Gastrocnemius medialis (tissue), 4 donors: ENCODE measurements around the gene EIPR1. TPM values are rescaled to one million over a fixed set of nuclear protein-coding genes. Genes with fewer than 3 reads are reported as not detected.

Experiments used
- ATAC-seq, 2 donors: fragments of 150-250 bp; one replicate each; pipeline ENCODE4 v1.9.1; 2016
- DNase-seq, 2 donors: peaks; one replicate each; pipeline ENCODE4 v3.0.0-alpha.2; 2019
- H3K27ac ChIP-seq, 4 donors: fragments of 200-600 bp; sonication (generic); 1 replicate in 1 of 4; 2 replicates in 3 of 4; pipeline ENCODE4 v1.5.1; 2016 to 2018; ENCODE audit warnings: mild to moderate bottlenecking in 2 of 4, moderate library complexity in 1 of 4
- H3K27me3 ChIP-seq, 3 donors: fragments of 200-600 bp; sonication (generic) in 2 of 3; 1 replicate in 1 of 3; 2 replicates in 2 of 3; pipeline versions ENCODE4 v1.5.1 to v1.6.0; 2016 to 2019; ENCODE audit warnings: mild to moderate bottlenecking in 1 of 3, moderate library complexity in 1 of 3
- H3K36me3 ChIP-seq, 2 donors: fragments of 200-600 bp; sonication (generic) in 1 of 2; one replicate each; pipeline ENCODE4 v1.5.1; 2017 to 2018
- H3K4me1 ChIP-seq, 2 donors: fragments of 200-600 bp; sonication (generic) in 1 of 2; one replicate each; pipeline ENCODE4 v1.5.1; 2016 to 2017; ENCODE audit warnings: mild to moderate bottlenecking in 2 of 2
- H3K4me3 ChIP-seq, 4 donors: fragments of 200-600 bp; sonication (generic) in 3 of 4; 1 replicate in 1 of 4; 2 replicates in 3 of 4; pipeline ENCODE4 v1.5.1; 2016 to 2019; ENCODE audit warnings: mild to moderate bottlenecking in 2 of 4
- H3K9me3 ChIP-seq, 3 donors: fragments of 200-600 bp; sonication (generic) in 2 of 3; 1 replicate in 1 of 3; 2 replicates in 2 of 3; pipeline ENCODE4 v1.5.1; 2016 to 2019
- CTCF ChIP-seq, 5 experiments: fragments of 450-650 bp in 3 of 5; fragments of 200-600 bp in 2 of 5; sonication (generic) in 2 of 5; IDR thresholded peaks in 4 of 5; conservative IDR thresholded peaks in 1 of 5; 1 replicate in 4 of 5; 2 replicates in 1 of 5; pipeline ENCODE4 v1.5.1; 2016 to 2019; ENCODE audit warnings: antibody characterized with exemption in 5 of 5, mild to moderate bottlenecking in 3 of 5, moderate library complexity in 3 of 5
- POLR2A ChIP-seq, 2 donors: fragments of 450-650 bp; IDR thresholded peaks; one replicate each; pipeline ENCODE4 v1.6.1; 2017; ENCODE audit warnings: antibody characterized with exemption in 2 of 2, mild to moderate bottlenecking in 2 of 2, moderate library complexity in 2 of 2
- in situ Hi-C, 4 donors: fragments of 200-750 bp; cut with MboI; loops; one replicate each; pipeline versions ENCODE4 v1.15.0 to v1.8.0; 2017; ENCODE audit warnings: low sequenced_read_pairs in 4 of 4
- intact Hi-C: fragments of 100-400 bp; cut with DNase I; formaldehyde crosslinking; loops from one replicate; pipeline ENCODE4 v1.15.1; 2023; ENCODE audit warnings: low total_unique reads
- total RNA-seq, 4 donors: library from RNA; depleted of rRNA; stranded (reverse); fragments of >200 nt; gene quantifications; one replicate each; pipeline versions ENCODE4 v1.1.0 to v1.2.3, GENCODE V29; 2016

The EIPR1 gene
- total RNA-seq, 4 donors from 2014 or later = 23.2 to 30.5 (median 24.4) TPM

GRCh38 chr2:3301001-3301400, 76.6 kb downstream of the EIPR1 start:
- no peaks in the 10 kb centered on the region for H3K9me3 ChIP-seq
- TF ChIP-seq CTCF (IDR thresholded peaks at IDR 0.05 in 4 of 5, conservative IDR thresholded peaks at IDR 0.05 in 1 of 5) = no peak
- TF ChIP-seq POLR2A (IDR thresholded peaks at IDR 0.05) = no peak
- H3K27ac ChIP-seq = no peak overlapping the region
- intact Hi-C loops (no loop called here), in situ Hi-C loops (no loop called here)
- H3K27me3 ChIP-seq = no peaks in the 10 kb centered on the region
- no peaks in the 10 kb centered on the region for H3K36me3 ChIP-seq
- DNase-seq (no peak), ATAC-seq (no peak)
- H3K4me1 ChIP-seq = peaks cover 5 to 6% of the 10 kb centered on the region in 2 donors
- no peak overlapping the region for H3K4me3 ChIP-seq

- Histone ChIP-seq H3K27me3 (no peaks in the 10 kb centered on the region), H3K9me3 (no peaks in the 10 kb centered on the region), H3K4me1 (peaks cover 5 to 6% of the 10 kb centered on the region in 2 donors), H3K4me3 (no peak overlapping the region), H3K36me3 (no peaks in the 10 kb centered on the region), H3K27ac (no peak overlapping the region)
- TF ChIP-seq POLR2A (IDR thresholded peaks at IDR 0.05) (no peak), CTCF (IDR thresholded peaks at IDR 0.05 in 4 of 5, conservative IDR thresholded peaks at IDR 0.05 in 1 of 5) (no peak)
- in situ Hi-C loops = no loop called here
- ATAC-seq (no peak), DNase-seq (no peak)
- intact Hi-C loops = no loop called here
Observed at GRCh38 chr2:3300224-3300995, 77.2 kb downstream of the EIPR1 start.

GRCh38 chr2:3299703-3300102, 77.9 kb downstream of the EIPR1 start:
- Histone ChIP-seq H3K4me3 (no peak overlapping the region), H3K9me3 (no peaks in the 10 kb centered on the region), H3K27ac (no peak overlapping the region), H3K36me3 (no peaks in the 10 kb centered on the region), H3K27me3 (no peaks in the 10 kb centered on the region), H3K4me1 (peaks cover 5 to 6% of the 10 kb centered on the region in 2 donors)
- DNase-seq (no peak), ATAC-seq (no peak)
- intact Hi-C loops (no loop called here), in situ Hi-C loops (no loop called here)
- TF ChIP-seq POLR2A (IDR thresholded peaks at IDR 0.05) (no peak), CTCF (IDR thresholded peaks at IDR 0.05 in 4 of 5, conservative IDR thresholded peaks at IDR 0.05 in 1 of 5) (no peak)

GRCh38 chr2:3299130-3299529, 78.5 kb downstream of the EIPR1 start:
- peaks cover 5 to 6% of the 10 kb centered on the region in 2 donors for H3K4me1 ChIP-seq
- H3K4me3 ChIP-seq = no peak overlapping the region
- no peak overlapping the region for H3K27ac ChIP-seq
- TF ChIP-seq POLR2A (IDR thresholded peaks at IDR 0.05) = no peak
- TF ChIP-seq CTCF (IDR thresholded peaks at IDR 0.05 in 4 of 5, conservative IDR thresholded peaks at IDR 0.05 in 1 of 5) = no peak
- intact Hi-C loops (no loop called here), in situ Hi-C loops (no loop called here)
- no peak for DNase-seq
- no peaks in the 10 kb centered on the region for H3K27me3 ChIP-seq
- ATAC-seq = no peak
- no peaks in the 10 kb centered on the region for H3K9me3 ChIP-seq
- H3K36me3 ChIP-seq = no peaks in the 10 kb centered on the region
